GM18499 (cell line): ENCODE data around the gene ZNF439.
A peak's percentile ranks its signal among the peaks of the same experiment; 100 is the strongest.
"Not testable (repeated sequence)": the region's sequence is repeated elsewhere in the genome, so short reads cannot be mapped to it uniquely, and the experiment has no call there.

Experiments
- ATAC-seq: cut with Tn5 transposase; IDR thresholded peaks from one replicate; pipeline ENCODE4 v1.9.1; 2021; ENCODE audit warnings: moderate number of reproducible peaks; ENCODE audit not compliant: insufficient read depth, unreplicated experiment

The ZNF439 gene

GRCh38 chr19:11848594-11849469, at the start of gene ZNF439:
Gene ZNF439, plus strand, starts transcription at chr19:11848726. Its CDS starts 142 bp downstream, at chr19:11848868.
- ATAC-seq, result no peak

- no peak for ATAC-seq
These were observed 42.0 kb upstream of the ZNF439 start for GRCh38 chr19:11806354-11807098.

GRCh38 chr19:11807099-11807380, 41.5 kb upstream of the ZNF439 start:
- ATAC-seq, result no peak

GRCh38 chr19:11813703-11814028, 34.9 kb upstream of the ZNF439 start:
- no peak for ATAC-seq

- peak; percentile 73 for ATAC-seq
These were observed 34.4 kb upstream of the ZNF439 start, which contains the start of gene ZNF440 for GRCh38 chr19:11814029-11814699. Gene ZNF440, plus strand, starts transcription at chr19:11814273. Its CDS starts 175 bp downstream, at chr19:11814448.

GRCh38 chr19:11814700-11815035, 33.9 kb upstream of the ZNF439 start:
- no peak for ATAC-seq

GRCh38 chr19:11821474-11822109, 26.9 kb upstream of the ZNF439 start:
- no peak for ATAC-seq

GRCh38 chr19:11828957-11829876, 19.3 kb upstream of the ZNF439 start:
- not testable (repeated sequence) for ATAC-seq

GRCh38 chr19:11832253-11832912, 16.1 kb upstream of the ZNF439 start:
- ATAC-seq, result no peak

- no peak for ATAC-seq
These were observed 15.0 kb upstream of the ZNF439 start for GRCh38 chr19:11833541-11833940.

GRCh38 chr19:11835626-11836066, 12.9 kb upstream of the ZNF439 start:
- not testable (repeated sequence) for ATAC-seq

- no peak for ATAC-seq
These were observed 4.8 kb upstream of the ZNF439 start for GRCh38 chr19:11843722-11844121.

GRCh38 chr19:11847615-11848014, 911 bp upstream of the ZNF439 start:
- ATAC-seq, result not testable (repeated sequence)

- ATAC-seq, result no peak
These were observed 329 bp upstream of the ZNF439 start for GRCh38 chr19:11848200-11848593.

- not testable (repeated sequence) for ATAC-seq
These were observed 1.8 kb downstream of the ZNF439 start for GRCh38 chr19:11850289-11850688.

- ATAC-seq, result no peak
These were observed 4.8 kb downstream of the ZNF439 start for GRCh38 chr19:11853358-11853757.

GRCh38 chr19:11856596-11857250, 8.2 kb downstream of the ZNF439 start:
- ATAC-seq, result no peak

GRCh38 chr19:11860721-11861120, 12.2 kb downstream of the ZNF439 start:
- ATAC-seq, result no peak

- ATAC-seq, result no peak
These were observed 12.8 kb downstream of the ZNF439 start for GRCh38 chr19:11861301-11861700.
